GM12874 (cell line): Measurements from ENCODE around the gene ELMO1.

Experiments used
- TF ChIP-seq, protein P1 (sequence below): IDR thresholded peaks from 2 replicates; pipeline ENCODE4 v1.5.1; 2011; ENCODE audit warnings: low read depth, mild to moderate bottlenecking, control low read depth, low read length, moderate library complexity; ENCODE audit not compliant: insufficient read depth

ELMO1 gene

DNA sequence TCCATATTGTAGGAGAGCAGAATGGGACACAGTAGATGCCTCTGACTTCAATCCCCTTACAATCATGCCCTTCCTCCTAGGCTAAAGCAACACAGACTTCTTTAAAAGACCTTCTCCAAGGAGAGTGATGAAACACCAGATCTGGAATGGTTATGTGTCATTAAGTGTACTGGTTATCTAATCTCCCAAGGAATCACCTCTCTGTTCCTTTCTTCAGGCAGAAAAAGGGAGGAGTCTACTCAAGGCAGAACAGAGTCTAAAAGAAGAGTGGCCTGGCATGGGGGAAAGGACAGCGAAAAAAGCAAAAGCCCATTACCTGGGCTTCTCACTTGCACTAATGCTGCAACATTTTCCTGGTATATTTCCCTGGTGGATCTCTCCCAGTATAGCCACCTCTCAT is 2.9 kb downstream of the ELMO1 start:
- TF ChIP-seq, protein P1, sequence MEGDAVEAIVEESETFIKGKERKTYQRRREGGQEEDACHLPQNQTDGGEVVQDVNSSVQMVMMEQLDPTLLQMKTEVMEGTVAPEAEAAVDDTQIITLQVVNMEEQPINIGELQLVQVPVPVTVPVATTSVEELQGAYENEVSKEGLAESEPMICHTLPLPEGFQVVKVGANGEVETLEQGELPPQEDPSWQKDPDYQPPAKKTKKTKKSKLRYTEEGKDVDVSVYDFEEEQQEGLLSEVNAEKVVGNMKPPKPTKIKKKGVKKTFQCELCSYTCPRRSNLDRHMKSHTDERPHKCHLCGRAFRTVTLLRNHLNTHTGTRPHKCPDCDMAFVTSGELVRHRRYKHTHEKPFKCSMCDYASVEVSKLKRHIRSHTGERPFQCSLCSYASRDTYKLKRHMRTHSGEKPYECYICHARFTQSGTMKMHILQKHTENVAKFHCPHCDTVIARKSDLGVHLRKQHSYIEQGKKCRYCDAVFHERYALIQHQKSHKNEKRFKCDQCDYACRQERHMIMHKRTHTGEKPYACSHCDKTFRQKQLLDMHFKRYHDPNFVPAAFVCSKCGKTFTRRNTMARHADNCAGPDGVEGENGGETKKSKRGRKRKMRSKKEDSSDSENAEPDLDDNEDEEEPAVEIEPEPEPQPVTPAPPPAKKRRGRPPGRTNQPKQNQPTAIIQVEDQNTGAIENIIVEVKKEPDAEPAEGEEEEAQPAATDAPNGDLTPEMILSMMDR = no peak

DNA sequence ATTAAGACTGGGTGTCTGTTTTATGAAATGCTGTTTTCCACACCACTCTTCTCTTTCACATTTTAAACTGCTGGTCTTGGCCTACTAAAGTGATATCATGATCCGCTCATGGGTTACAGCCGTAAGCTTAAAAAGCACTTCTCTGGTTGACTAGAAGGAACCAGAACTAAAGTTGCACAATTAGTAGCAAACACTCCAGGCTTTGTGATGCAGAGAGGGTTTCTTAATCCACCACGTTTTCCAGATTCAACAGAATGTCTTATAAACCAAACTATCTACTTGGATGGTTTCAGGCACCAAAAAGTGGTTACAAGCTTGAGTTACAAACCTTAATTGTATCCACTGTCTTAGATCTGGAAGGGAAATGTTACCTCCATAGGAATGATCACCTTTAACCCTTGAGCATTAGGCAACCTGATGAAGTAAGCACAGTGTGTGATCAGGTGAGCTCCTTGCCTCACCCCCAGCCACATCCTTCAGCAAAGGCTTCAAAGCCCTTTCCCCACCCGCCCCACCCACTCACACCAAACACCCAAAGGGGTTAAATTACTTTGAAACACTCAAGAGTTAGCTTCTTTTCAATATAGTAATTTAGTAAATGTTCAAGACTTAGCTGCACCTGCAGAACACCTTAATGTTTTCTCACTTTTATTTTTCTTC is 3.5 kb downstream of the ELMO1 start:
- TF ChIP-seq, protein P1 = no peak

DNA sequence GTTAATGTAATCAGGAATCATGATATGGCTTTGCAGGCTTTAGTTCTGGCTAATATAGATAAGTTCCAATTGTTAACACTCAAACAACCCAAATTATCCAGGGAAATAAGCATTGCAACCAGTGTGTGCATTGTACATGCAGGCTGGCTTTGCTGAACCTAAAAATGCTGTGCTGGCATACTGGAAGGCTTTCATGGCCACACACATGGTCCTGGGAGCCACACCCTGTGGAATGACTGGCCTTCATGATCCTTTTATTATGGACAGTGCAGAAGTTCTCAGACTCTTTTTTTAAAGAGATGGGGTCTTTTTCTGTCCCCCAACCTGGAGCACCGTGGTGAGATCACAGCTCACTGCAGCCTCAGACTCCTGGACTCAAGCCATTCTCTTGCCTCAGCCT is 5.0 kb downstream of the ELMO1 start:
- TF ChIP-seq, protein P1 = no peak

DNA sequence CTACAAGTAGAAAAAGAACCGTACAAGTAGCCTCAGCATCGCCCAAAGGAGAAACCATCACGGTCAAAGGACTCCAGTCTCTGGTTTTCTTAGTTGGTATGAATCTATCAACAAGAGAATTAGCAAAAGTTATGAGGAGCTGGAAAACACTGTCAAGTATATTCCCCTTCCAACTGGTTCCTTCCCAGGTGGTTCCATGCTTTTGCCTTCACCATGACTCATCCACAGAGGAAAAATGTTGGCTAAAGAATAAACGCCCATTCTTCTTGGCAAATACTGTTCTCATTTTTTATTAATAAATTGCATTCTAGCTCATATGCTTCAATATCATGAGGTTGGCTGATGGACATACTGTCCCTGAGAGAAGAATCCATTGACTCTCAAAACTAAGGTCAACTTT is 6.4 kb downstream of the ELMO1 start:
- TF ChIP-seq, protein P1 = no peak

DNA sequence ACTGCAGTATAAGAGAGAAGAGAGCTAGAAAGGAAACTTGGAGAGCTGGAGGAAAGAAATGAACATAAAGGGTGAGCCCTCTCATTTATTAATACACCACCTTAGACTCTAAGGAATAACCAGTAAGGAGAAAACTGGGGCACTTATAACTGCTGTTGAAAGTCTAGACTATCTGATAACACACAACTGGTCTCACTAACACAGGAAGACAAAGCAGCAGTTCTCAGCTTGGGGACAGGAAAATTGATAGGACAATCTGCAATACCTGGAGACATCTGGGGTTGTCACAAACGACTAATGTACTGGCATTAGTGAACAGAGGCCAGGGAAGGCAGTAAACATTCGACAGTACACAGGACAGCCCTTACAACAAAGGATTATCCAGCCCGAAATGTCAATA is 6.8 kb downstream of the ELMO1 start:
- TF ChIP-seq, protein P1 = no peak

DNA sequence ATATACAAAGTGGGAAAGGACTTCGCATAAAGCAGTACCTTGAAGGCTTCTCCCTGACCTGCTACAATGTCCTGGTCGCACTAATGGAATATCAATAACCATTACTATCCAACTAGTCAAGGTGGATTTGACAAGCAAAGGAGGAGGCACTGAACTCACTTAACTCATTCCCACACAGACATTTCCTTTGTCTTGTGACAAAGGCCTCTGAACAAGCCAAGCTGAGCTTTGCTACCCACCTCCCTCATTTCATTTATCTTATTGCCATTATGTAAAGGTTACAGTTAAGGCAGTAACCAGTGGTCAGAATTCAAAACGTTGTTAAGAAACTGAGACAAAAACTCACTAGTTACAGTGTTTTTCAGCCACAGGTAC is 7.3 kb downstream of the ELMO1 start:
- TF ChIP-seq, protein P1 = no peak

DNA sequence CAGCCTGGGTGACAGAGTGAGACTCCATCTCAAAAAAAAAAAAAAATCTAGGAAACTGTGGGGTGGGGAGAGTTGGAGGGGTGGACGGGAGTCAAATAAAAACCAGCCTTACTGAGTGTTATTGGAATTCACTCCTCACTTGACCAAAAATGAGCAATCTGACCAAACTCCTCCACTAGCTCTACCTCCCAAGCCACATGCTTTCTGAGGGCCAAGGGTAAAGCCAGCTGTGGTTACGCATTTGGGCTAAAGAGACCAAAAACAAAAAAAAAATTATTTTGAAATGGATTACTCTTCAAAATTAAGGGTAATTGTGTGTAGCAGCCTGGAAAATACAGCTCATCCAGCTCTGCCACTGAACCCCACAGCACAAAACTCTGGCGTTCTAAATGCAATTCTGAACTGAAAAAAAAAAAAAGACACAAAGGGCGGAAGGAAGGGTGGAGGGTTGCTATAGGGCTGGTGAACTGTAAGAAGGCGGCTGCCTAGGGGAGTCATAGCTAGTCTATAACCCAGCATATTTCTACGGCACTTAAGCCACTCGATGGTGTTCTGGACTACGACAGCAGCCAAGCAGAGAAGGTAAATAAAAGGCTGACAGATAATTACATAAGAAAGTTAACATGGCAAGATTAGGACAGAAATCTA is 7.8 kb downstream of the ELMO1 start:
- TF ChIP-seq, protein P1 = no peak
